ENCODE results near the gene ZNF608.

- TF ChIP-seq ZNF274 (IDR thresholded peaks at IDR 0.05; ENCODE audit: low read depth, low read length) (no peak), YY1 (IDR thresholded peaks at IDR 0.05; ENCODE audit: insufficient read depth, insufficient read length) (no peak), SUZ12 (IDR thresholded peaks at IDR 0.05; ENCODE audit: extremely low read depth, insufficient read depth, insufficient read length) (no peak)
These were observed 8.8 kb downstream of the ZNF608 start for GRCh38 chr5:124737651-124738050.
